ENCODE data around the gene CCNY.
A peak's percentile ranks its signal among the peaks of the same experiment; 100 is the strongest.

Gene CCNY

DNA sequence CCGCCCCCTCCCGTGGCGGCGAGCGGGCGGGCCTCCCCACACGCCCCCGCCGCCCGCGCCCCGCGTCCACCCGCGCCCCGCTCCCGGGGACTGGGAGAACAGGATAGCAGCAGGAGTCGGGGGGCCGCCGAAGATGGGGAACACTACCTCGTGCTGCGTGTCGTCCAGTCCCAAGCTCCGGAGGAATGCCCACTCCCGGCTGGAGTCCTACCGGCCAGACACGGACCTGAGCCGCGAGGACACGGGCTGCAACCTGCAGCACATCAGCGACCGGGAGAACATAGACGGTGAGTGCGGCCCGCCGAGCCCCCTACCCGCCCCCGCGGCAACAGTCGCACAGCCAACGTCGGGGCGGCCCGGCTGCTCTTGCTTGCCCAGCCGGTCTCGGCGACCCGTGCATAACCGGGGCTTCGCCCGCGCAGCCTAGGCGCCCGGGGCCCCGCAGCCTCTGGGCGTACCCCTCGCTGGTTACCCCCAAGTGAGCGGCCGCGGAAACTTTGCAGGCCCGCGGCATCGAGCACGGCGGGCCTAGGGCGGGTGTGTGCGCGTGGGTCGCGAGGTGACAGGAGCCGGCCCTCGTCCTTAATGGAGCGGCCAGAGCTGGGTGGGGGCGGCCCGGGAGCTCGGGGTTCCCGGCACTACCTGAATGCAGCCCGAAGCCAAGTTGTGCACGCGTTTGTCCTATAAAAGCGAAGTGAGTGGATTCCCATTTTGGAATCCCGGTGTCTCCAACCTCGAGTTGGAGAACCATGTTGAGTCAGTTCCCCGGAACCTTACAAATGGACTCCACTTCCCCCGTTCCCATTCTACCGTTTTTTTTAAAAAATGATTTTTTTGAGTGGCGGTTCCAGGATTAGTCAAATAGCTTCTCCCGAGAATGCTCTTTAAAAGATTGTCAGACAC, 863 bp downstream of the CCNY start:
- Histone ChIP-seq H2AFZ (ENCODE audit: low read length) (peak overlapping the region; percentile 35), H3K9ac (ENCODE audit: low read length) (peak overlapping the region; percentile 48), H3F3A (ENCODE audit: insufficient read depth, low read length) (peaks cover 14% of the 10 kb centered on the region), H3K36me3 (replicated peaks; ENCODE audit: insufficient read depth, low read length) (no peaks in the 10 kb centered on the region), H3K27me3 (replicated peaks; ENCODE audit: insufficient read depth, low read length) (no peaks in the 10 kb centered on the region), H3K79me2 (ENCODE audit: low read length) (peaks cover 84% of the 10 kb centered on the region), H3K9me3 (replicated peaks; ENCODE audit: insufficient read depth, low read length) (no peaks in the 10 kb centered on the region), H3K4me1 (ENCODE audit: low read length) (peaks cover 29% of the 10 kb centered on the region), H4K20me1 (ENCODE audit: insufficient read depth, low read length) (no peaks in the 10 kb centered on the region), H3K4me3 (ENCODE audit: low read length) (peak overlapping the region; percentile 80), H3K27ac (ENCODE audit: low read length) (no peak overlapping the region), H3K9me2 (replicated peaks; ENCODE audit: insufficient read depth, low read length) (no peaks in the 10 kb centered on the region), H3K4me2 (ENCODE audit: low read depth, low read length) (peak overlapping the region; percentile 84)
- TF ChIP-seq, protein P1, sequence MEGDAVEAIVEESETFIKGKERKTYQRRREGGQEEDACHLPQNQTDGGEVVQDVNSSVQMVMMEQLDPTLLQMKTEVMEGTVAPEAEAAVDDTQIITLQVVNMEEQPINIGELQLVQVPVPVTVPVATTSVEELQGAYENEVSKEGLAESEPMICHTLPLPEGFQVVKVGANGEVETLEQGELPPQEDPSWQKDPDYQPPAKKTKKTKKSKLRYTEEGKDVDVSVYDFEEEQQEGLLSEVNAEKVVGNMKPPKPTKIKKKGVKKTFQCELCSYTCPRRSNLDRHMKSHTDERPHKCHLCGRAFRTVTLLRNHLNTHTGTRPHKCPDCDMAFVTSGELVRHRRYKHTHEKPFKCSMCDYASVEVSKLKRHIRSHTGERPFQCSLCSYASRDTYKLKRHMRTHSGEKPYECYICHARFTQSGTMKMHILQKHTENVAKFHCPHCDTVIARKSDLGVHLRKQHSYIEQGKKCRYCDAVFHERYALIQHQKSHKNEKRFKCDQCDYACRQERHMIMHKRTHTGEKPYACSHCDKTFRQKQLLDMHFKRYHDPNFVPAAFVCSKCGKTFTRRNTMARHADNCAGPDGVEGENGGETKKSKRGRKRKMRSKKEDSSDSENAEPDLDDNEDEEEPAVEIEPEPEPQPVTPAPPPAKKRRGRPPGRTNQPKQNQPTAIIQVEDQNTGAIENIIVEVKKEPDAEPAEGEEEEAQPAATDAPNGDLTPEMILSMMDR (IDR thresholded peaks at IDR 0.05; ENCODE audit: low read length): no peak
- TF ChIP-seq EZH2 (optimal IDR thresholded peaks at IDR 0.05; ENCODE audit: low read depth, low read length): no peak
- no peak for TF ChIP-seq EZH2phosphoT487 (IDR thresholded peaks at IDR 0.05; ENCODE audit: low read length)
- DNase-seq: peak; percentile 28

DNA sequence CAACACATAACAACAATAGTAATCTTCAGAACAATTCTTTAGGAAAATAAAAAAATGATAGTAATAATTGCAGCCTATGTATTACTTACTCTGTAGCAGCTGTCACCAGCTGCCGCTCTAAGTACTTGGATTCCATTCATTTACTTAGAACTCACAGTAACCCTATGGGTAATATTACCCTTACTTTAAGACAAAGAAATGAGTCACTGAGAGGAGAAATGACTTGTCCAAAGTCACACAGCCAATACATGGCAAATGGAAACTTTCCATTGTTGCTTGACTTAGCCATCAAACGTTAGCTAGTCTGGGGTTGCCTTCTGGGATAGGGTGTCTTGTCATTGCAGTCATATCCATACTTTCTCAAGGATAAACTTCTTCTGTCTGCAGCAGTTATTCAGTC, 3.6 kb downstream of the CCNY start:
- H3K36me3 ChIP-seq (replicated peaks; ENCODE audit: insufficient read depth, low read length): no peaks in the 10 kb centered on the region
- no peaks in the 10 kb centered on the region for H3K9me3 ChIP-seq (replicated peaks; ENCODE audit: insufficient read depth, low read length)
- H3K79me2 ChIP-seq (ENCODE audit: low read length): peaks cover 84% of the 10 kb centered on the region
- no peak overlapping the region for H3K4me3 ChIP-seq (ENCODE audit: low read length)
- DNase-seq: no peak
- no peaks in the 10 kb centered on the region for H3K27me3 ChIP-seq (replicated peaks; ENCODE audit: insufficient read depth, low read length)
- H4K20me1 ChIP-seq (ENCODE audit: insufficient read depth, low read length): no peaks in the 10 kb centered on the region
- H3K4me2 ChIP-seq (ENCODE audit: low read depth, low read length): no peak overlapping the region
- no peaks in the 10 kb centered on the region for H3K9me2 ChIP-seq (replicated peaks; ENCODE audit: insufficient read depth, low read length)
- no peak overlapping the region for H3K27ac ChIP-seq (ENCODE audit: low read length)
- peaks cover 19% of the 10 kb centered on the region for H3F3A ChIP-seq (ENCODE audit: insufficient read depth, low read length)
- no peak overlapping the region for H3K9ac ChIP-seq (ENCODE audit: low read length)
- TF ChIP-seq, protein P1 (IDR thresholded peaks at IDR 0.05; ENCODE audit: low read length): no peak
- no peak for TF ChIP-seq EZH2phosphoT487 (IDR thresholded peaks at IDR 0.05; ENCODE audit: low read length)
- no peak for TF ChIP-seq EZH2 (optimal IDR thresholded peaks at IDR 0.05; ENCODE audit: low read depth, low read length)
- H2AFZ ChIP-seq (ENCODE audit: low read length): no peak overlapping the region
- H3K4me1 ChIP-seq (ENCODE audit: low read length): peaks cover 35% of the 10 kb centered on the region

DNA sequence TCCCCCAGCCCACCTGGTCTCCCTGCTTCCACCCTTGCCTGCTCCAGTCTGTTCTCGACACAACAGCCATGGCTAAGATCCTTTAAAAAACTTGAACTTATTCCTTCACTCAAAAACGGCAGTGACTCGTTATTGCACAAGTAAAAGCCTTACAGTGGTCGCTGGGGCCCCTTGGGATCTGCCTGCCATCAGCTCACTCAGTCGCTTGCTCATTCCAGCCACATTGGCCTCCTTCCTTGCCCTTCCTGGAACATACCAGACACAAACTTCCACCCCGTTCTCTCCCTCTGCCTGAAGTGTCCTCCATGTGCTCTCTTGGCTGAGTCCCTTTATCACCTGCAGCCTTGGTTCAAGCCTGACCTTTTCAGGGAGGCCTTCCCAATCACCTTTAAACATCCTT, 4.7 kb downstream of the CCNY start:
- H3K27ac ChIP-seq (ENCODE audit: low read length): peak overlapping the region; percentile 41; the same call in 1 of the 2 replicates
- H3K4me1 ChIP-seq (ENCODE audit: low read length): peaks cover 30% of the 10 kb centered on the region
- DNase-seq: no peak
- no peak overlapping the region for H2AFZ ChIP-seq (ENCODE audit: low read length)
- no peaks in the 10 kb centered on the region for H3K27me3 ChIP-seq (replicated peaks; ENCODE audit: insufficient read depth, low read length)
- peak overlapping the region; percentile 59 for H3K4me2 ChIP-seq (ENCODE audit: low read depth, low read length)
- peaks cover 19% of the 10 kb centered on the region for H3F3A ChIP-seq (ENCODE audit: insufficient read depth, low read length)
- no peaks in the 10 kb centered on the region for H3K9me2 ChIP-seq (replicated peaks; ENCODE audit: insufficient read depth, low read length)
- peak overlapping the region; percentile 42 for H3K4me3 ChIP-seq (ENCODE audit: low read length)
- peaks cover 84% of the 10 kb centered on the region for H3K79me2 ChIP-seq (ENCODE audit: low read length)
- H3K9me3 ChIP-seq (replicated peaks; ENCODE audit: insufficient read depth, low read length): no peaks in the 10 kb centered on the region
- TF ChIP-seq, protein P1 (IDR thresholded peaks at IDR 0.05; ENCODE audit: low read length): no peak
- TF ChIP-seq EZH2 (optimal IDR thresholded peaks at IDR 0.05; ENCODE audit: low read depth, low read length): no peak
- no peak for TF ChIP-seq EZH2phosphoT487 (IDR thresholded peaks at IDR 0.05; ENCODE audit: low read length)
- H3K36me3 ChIP-seq (replicated peaks; ENCODE audit: insufficient read depth, low read length): no peaks in the 10 kb centered on the region
- H3K9ac ChIP-seq (ENCODE audit: low read length): no peak overlapping the region; the same call in 1 of the 2 replicates
- H4K20me1 ChIP-seq (ENCODE audit: insufficient read depth, low read length): no peaks in the 10 kb centered on the region

Data from MM.1S (cell line).